ENCODE measurements around the gene GPRC5B.

- TF ChIP-seq CTCF (IDR thresholded peaks at IDR 0.05; ENCODE audit: low read length) (no peak), EZH2 (optimal IDR thresholded peaks at IDR 0.05; ENCODE audit: low read depth, low read length) (no peak)
Observed at GRCh38 chr16:19912455-19913339, 28.0 kb upstream of the GPRC5B start.
